Skeletal muscle satellite cell (primary cell): ENCODE measurements around the gene FLOT1.

ENCODE experiments used
- H3K27me3 ChIP-seq: 2 replicates; pipeline ENCODE4 v1.7.0; 2013; ENCODE audit warnings: low read length; ENCODE audit not compliant: control insufficient read depth, insufficient read depth
- H3K36me3 ChIP-seq: 2 replicates; pipeline ENCODE4 v1.7.0; 2013; ENCODE audit warnings: mild to moderate bottlenecking, control low read depth, low read length; ENCODE audit not compliant: insufficient read depth
- H3K4me1 ChIP-seq: 2 replicates; pipeline ENCODE4 v1.7.0; 2013; ENCODE audit warnings: low read length; ENCODE audit not compliant: control insufficient read depth, insufficient read depth
- H3K4me2 ChIP-seq: 2 replicates; pipeline ENCODE4 v1.7.0; 2013; ENCODE audit warnings: mild to moderate bottlenecking, low read length
- H3K4me3 ChIP-seq: 2 replicates; pipeline ENCODE4 v1.7.0; 2013; ENCODE audit warnings: low read length
- H3K9ac ChIP-seq: 2 replicates; pipeline ENCODE4 v1.7.0; 2013; ENCODE audit warnings: mild to moderate bottlenecking, low read depth, low read length, moderate library complexity
- H3K9me3 ChIP-seq: replicated peaks from 2 replicates; pipeline ENCODE4 v1.7.0; 2013; ENCODE audit warnings: mild to moderate bottlenecking, control low read depth, low read length

FLOT1 gene

DNA sequence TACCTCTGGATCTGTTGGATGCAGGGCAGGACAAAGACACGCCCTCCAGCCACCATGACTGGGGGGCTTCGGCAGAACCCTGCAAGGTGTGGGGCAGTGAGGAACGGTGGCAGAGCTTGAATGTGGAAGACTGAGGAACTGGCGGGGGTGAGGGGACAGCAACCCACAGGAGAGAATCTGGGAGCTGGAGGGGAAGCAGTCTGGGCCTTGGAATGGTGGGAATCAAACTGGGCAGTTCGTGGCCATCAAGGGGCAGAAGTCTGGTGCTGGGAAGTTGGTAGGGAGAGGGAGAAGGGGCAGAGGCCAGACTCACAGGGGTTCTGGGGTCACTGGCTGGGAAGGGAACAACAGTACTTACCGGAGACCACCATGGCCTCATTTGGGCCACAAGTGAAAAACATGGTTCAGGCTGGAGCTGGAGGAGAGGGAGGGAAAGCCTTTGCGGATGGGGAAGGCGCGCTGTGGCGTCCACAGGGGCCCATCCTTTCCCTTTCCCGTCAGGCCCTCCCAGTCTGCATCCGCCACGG is 635 bp downstream of the FLOT1 start:
- Histone ChIP-seq H3K4me3 (peak overlapping the region; percentile 81), H3K36me3 (peaks cover 56% of the 10 kb centered on the region)

DNA sequence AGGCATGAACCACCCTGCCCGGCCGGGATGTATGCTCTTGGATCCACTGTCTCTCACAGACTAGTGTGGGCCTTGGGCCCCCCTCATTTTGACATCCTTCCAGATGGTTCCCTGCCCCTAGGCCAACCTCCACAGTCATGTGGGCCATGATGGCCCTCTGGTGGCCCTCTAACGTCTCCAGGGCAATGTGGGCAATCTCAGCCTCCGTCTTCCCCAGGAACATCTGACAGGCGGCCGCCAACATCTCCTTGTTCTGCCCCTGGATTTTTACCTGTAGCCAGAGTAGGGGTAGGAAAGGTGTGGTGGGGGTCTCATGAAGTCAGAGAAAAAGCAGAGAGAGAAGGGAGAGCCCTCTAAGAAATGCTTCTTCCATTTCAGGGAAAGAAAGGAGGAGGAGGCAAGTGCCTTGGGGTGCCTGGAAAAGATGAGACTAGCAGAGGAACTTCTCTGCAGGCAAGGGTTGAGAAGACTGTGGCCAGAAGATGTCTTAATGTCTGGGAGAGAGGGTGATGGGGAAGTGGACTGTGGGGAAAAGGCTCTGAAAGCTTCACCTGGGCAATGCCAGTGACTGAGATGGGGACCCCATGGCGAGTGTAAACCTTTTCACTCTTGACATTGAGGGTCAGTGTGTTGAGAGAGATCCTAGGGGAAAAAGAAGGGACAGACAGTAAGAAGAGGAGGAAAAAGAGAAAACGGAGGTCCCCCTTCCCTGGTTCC is 1.3 kb downstream of the FLOT1 start:
- Histone ChIP-seq H3K4me2 (peak overlapping the region; percentile 87), H3K36me3 (peaks cover 59% of the 10 kb centered on the region), H3K9ac (peak overlapping the region; percentile 88), H3K4me1 (peaks cover 28% of the 10 kb centered on the region), H3K4me3 (peak overlapping the region; percentile 81), H3K27me3 (no peaks in the 10 kb centered on the region), H3K9me3 (no peaks in the 10 kb centered on the region)

More for the DNA sequence above, 635 bp downstream of the FLOT1 start:
- Histone ChIP-seq H3K4me2 (peak overlapping the region; percentile 87), H3K27me3 (no peaks in the 10 kb centered on the region), H3K9ac (peak overlapping the region; percentile 88), H3K4me1 (peaks cover 31% of the 10 kb centered on the region), H3K9me3 (no peaks in the 10 kb centered on the region)

DNA sequence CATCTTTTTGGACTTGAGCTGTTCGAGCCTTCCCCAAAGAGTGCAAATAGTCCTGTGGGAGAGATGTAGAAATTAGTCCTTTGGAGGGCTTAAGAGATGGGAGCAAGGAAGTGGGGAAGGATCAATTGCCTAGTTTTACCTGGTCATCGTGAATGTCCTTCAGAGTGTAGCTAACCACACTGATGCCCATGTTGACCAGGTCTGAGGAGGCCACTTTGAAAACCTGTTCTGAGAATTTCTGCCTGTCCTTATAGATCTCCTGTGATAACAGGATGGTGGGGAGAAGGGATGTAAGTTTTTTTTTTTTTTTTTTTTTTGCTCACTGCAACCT is 2.0 kb downstream of the FLOT1 start:
- no peak overlapping the region for H3K9ac ChIP-seq
- H3K4me3 ChIP-seq, result no peak overlapping the region
- no peaks in the 10 kb centered on the region for H3K27me3 ChIP-seq
- peaks cover 66% of the 10 kb centered on the region for H3K36me3 ChIP-seq
- peaks cover 28% of the 10 kb centered on the region for H3K4me1 ChIP-seq
- no peak overlapping the region for H3K4me2 ChIP-seq
- H3K9me3 ChIP-seq, result no peaks in the 10 kb centered on the region

DNA sequence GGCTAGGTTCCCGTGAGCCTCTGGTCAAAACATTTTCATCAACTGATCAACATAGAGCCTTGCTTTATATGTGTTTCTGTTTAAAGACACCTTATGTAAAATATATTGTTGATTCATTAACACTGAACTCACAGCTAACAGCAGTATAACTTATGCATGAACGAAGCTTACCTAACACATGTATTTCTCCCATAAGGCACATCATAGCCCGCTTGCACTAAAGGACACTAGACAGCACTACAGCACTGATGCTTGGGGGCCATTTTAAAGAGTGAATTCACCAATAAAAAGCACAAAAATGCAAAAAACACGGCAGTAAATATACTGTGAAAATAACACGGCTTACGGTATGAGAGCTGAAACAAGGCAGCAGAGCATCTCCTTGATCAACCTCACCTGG is 4.0 kb downstream of the FLOT1 start:
- Histone ChIP-seq H3K4me1 (peaks cover 22% of the 10 kb centered on the region), H3K36me3 (peaks cover 70% of the 10 kb centered on the region)

DNA sequence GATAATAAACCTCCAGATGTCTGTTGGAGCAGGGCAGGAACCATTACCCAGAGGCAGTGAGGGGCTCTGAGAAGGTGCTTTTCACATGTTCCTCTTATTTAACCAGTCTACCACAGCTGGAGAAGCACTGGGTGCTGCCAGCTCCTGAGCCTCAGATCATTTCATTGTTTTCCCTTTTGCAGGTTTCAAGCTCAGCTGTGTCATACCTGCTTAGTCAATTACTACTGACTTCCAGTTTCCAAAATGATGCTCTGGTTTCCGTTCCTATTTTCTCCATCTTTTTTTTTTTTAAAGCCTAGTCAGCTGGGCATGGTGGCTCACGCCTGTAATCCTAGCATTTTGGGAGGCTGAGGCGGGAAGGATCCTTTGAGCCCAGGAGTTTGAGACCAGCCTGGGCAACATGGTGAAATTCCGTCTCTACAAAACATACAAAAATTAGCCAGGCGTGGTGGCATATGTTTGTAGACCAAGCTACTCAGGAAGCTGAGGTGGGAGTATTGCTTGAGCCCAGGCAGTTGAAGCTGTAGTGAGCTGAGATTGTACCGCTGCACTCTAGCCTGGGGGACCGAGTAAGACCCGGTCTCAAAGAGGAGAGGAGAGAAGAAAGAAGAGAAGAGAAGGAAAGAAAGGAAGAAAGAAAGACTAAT is 6.7 kb downstream of the FLOT1 start:
- Histone ChIP-seq H3K36me3 (peaks cover 77% of the 10 kb centered on the region), H3K4me1 (peaks cover 12% of the 10 kb centered on the region)

More for the DNA sequence above, 4.0 kb downstream of the FLOT1 start:
- Histone ChIP-seq H3K9ac (no peak overlapping the region), H3K27me3 (no peaks in the 10 kb centered on the region), H3K9me3 (no peaks in the 10 kb centered on the region), H3K4me2 (no peak overlapping the region), H3K4me3 (no peak overlapping the region)

DNA sequence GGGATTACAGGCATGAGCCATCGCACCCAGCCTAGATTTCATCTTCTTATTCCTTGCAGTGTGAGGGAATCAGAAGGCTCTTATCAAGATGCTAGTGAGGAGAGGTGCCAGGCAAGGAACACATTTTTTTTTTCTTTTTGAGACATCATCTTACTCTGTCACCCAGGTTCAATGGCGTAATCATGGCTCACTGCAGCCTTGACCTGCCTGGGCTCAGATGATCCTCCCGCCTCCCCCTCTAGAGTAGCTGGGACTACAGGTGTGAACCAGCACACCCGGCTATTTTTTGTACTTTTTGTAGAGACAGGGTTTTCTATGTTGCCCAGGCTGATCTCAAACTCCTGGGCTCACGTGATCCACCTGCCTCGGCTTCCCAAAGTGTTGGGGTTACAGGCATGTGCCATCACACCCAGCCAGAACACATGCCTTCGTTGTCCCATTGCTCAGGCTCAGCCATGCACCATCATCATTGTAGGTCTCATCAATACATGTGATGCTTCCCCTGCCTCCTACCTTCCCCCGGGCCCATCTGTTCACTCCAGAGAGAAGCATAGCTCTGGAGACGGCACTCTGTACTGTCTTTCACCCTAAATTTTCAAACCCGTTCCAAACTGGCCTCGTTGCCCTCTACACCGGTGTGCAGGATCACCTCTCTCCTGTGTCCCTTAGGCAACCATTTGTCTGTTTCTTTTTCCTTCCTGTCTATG is 10.1 kb downstream of the FLOT1 start:
- H3K9ac ChIP-seq, result no peak overlapping the region
- H3K27me3 ChIP-seq, result no peaks in the 10 kb centered on the region
- H3K4me3 ChIP-seq, result no peak overlapping the region
- peaks cover 68% of the 10 kb centered on the region for H3K36me3 ChIP-seq
- peaks cover 5% of the 10 kb centered on the region for H3K4me1 ChIP-seq
- H3K9me3 ChIP-seq, result no peaks in the 10 kb centered on the region
- no peak overlapping the region for H3K4me2 ChIP-seq

More for the DNA sequence above, 6.7 kb downstream of the FLOT1 start:
- Histone ChIP-seq H3K9me3 (no peaks in the 10 kb centered on the region), H3K27me3 (no peaks in the 10 kb centered on the region), H3K9ac (no peak overlapping the region), H3K4me3 (no peak overlapping the region), H3K4me2 (no peak overlapping the region)

DNA sequence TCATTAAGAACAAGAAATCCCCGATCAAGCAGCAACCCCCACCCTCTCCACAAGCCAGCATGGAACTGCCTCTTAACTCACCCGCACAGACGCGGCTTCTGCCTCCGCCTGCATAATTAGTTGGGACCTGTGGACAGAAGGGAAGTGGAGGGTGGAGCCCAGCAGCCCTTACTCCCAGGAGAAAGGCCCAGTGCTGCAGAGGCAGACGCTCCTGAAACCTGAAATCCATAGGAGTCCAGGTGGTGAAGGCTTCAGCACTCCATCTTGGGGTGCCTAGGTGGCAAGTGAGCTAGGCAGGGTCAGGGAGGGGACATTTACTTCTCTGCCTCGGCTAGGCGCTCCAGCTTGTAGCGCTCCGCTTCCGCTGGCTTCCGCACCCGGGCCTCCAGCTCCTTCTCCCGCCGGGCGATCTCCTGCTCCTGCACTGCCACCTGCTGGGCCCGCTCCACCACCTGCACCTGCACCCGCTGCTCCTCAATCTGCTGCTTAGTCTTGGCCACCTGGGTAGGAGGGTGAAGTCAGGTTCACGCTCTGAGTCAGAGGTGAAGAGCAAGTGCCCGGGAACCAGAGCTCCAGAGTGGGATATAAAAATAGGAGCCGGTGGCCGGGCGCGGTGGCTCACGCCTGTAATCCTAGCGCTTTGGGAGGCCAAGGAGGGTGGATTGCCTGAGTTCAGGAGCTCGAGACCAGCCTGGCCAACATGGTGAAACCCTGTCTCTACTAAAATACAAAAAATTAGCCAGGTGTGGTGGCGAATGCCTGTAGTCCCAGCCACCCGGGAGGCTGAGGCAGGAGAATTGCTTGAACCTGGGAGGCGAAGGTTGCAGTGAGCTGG is 11.7 kb downstream of the FLOT1 start:
- no peaks in the 10 kb centered on the region for H3K27me3 ChIP-seq
- no peak overlapping the region for H3K4me3 ChIP-seq
- H3K36me3 ChIP-seq, result peaks cover 64% of the 10 kb centered on the region
- H3K4me2 ChIP-seq, result no peak overlapping the region
- H3K9ac ChIP-seq, result no peak overlapping the region
- H3K9me3 ChIP-seq, result no peaks in the 10 kb centered on the region
- peaks cover 14% of the 10 kb centered on the region for H3K4me1 ChIP-seq

DNA sequence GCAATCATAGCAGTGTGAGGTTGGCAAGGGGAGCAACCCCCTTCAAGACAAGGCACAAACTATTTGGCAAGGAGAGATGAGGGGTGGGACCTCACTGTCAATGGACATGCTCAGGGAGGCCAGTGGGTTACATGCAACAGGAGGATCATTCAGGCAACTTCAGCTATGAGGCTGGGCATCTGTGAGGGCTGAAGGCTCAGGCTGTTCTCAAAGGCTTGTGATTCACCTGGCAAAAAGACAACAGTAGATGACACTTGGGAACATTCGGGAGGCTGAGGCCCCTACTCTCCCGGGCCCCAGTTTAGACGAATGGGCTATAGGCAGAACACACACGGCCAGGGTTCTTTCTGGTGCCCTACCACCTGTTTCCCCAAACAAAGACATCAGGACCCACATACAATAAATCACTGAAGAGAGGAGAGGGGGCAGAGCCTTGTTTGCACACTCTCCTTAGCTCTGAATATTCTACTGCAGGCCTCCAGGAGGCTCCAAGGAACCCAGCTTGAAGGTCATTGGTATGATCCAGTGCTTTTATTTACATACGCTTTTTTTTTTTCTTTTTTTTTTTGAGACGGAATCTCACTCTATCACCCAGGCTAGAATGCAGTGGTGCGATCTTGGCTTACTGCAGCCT is 14.4 kb downstream of the FLOT1 start:
- Histone ChIP-seq H3K36me3 (peaks cover 75% of the 10 kb centered on the region), H3K27me3 (no peaks in the 10 kb centered on the region), H3K9me3 (no peaks in the 10 kb centered on the region), H3K9ac (no peak overlapping the region), H3K4me1 (peaks cover 42% of the 10 kb centered on the region), H3K4me2 (no peak overlapping the region), H3K4me3 (no peak overlapping the region)

DNA sequence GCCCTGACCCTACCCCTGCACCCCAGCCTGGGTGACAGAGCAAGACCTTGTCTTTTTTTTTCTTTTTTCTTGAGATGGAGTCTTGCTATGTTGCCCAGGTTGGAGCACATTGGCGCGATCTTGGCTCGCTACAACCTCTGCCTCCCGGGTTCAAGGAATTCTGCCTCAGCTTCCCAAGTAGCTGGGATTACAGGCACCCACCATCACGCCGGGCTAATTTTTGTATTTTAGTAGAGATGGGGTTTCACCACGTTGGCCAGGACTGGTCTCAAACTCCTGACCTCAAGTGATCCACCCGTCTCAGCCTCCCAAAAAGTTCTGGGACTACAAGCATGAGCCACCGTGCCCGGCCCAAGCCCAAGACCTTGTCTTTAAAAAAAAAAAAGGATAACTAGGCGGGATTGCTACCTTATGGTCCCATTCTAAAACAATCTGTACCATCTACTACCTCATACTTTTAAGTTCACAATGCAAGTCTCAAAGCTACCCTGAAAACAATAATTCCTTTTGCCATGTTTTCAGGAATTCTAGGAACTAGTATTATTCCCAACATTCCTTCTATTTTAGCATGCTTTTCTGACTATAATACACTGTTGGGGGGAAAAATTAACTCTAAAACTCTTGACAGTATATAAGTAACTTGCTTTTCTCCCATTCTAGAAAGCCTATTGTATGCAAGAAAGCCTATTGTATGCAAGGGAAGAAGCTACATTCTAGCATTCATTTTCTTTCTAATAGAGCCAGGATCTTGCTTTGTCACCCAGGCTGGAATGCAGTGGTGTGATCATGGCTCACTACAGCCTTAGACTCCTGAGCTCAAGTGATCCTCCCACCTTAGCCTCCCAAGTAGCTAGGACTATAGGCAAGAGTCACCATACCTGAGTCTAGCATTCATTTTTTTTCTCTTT is 15.7 kb downstream of the FLOT1 start:
- Histone ChIP-seq H3K9ac (no peak overlapping the region), H3K4me1 (peaks cover 45% of the 10 kb centered on the region), H3K9me3 (no peaks in the 10 kb centered on the region), H3K36me3 (peaks cover 75% of the 10 kb centered on the region), H3K4me3 (no peak overlapping the region), H3K27me3 (no peaks in the 10 kb centered on the region), H3K4me2 (no peak overlapping the region)
